Measurements from ENCODE around the gene SESN2.

SESN2 gene

GRCh38 chr1:28298438-28298837 lies 39.1 kb downstream of the SESN2 start:
- no peak overlapping the region for H2AFZ ChIP-seq (ENCODE audit: low read depth)
- H3K4me3 ChIP-seq (IDR thresholded peaks at IDR 0.05; ENCODE audit: insufficient read depth, low read depth, low read length) = no peak overlapping the region
- TF ChIP-seq, protein P1, sequence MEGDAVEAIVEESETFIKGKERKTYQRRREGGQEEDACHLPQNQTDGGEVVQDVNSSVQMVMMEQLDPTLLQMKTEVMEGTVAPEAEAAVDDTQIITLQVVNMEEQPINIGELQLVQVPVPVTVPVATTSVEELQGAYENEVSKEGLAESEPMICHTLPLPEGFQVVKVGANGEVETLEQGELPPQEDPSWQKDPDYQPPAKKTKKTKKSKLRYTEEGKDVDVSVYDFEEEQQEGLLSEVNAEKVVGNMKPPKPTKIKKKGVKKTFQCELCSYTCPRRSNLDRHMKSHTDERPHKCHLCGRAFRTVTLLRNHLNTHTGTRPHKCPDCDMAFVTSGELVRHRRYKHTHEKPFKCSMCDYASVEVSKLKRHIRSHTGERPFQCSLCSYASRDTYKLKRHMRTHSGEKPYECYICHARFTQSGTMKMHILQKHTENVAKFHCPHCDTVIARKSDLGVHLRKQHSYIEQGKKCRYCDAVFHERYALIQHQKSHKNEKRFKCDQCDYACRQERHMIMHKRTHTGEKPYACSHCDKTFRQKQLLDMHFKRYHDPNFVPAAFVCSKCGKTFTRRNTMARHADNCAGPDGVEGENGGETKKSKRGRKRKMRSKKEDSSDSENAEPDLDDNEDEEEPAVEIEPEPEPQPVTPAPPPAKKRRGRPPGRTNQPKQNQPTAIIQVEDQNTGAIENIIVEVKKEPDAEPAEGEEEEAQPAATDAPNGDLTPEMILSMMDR (conservative IDR thresholded peaks at IDR 0.05; ENCODE audit: low read depth, low read length) = no peak
- H3K79me2 ChIP-seq (ENCODE audit: insufficient read depth, low read depth) = no peaks in the 10 kb centered on the region
- no peak overlapping the region for H3K4me2 ChIP-seq
- no peak overlapping the region for H3K9ac ChIP-seq
- no peak overlapping the region for H3K27ac ChIP-seq
- no peaks in the 10 kb centered on the region for H3K36me3 ChIP-seq (ENCODE audit: insufficient read depth)
- no peaks in the 10 kb centered on the region for H4K20me1 ChIP-seq (ENCODE audit: insufficient read depth)
- H3K27me3 ChIP-seq (ENCODE audit: insufficient read depth, low read depth) = no peaks in the 10 kb centered on the region
- H3K4me1 ChIP-seq (ENCODE audit: low read depth, poor library complexity, severe bottlenecking) = no peaks in the 10 kb centered on the region

- Histone ChIP-seq H2AFZ (ENCODE audit: low read depth) (no peak overlapping the region), H3K36me3 (ENCODE audit: insufficient read depth) (no peaks in the 10 kb centered on the region), H3K9ac (no peak overlapping the region), H3K4me2 (no peak overlapping the region), H3K4me3 (IDR thresholded peaks at IDR 0.05; ENCODE audit: insufficient read depth, low read depth, low read length) (no peak overlapping the region), H3K79me2 (ENCODE audit: insufficient read depth, low read depth) (no peaks in the 10 kb centered on the region), H4K20me1 (ENCODE audit: insufficient read depth) (no peaks in the 10 kb centered on the region), H3K4me1 (ENCODE audit: low read depth, poor library complexity, severe bottlenecking) (no peaks in the 10 kb centered on the region), H3K27me3 (ENCODE audit: insufficient read depth, low read depth) (no peaks in the 10 kb centered on the region), H3K27ac (no peak overlapping the region)
- TF ChIP-seq, protein P1 (conservative IDR thresholded peaks at IDR 0.05; ENCODE audit: low read depth, low read length) = no peak
These were observed 42.3 kb downstream of the SESN2 start for GRCh38 chr1:28301368-28302174.

GRCh38 chr1:28302247-28302646 lies 42.9 kb downstream of the SESN2 start:
- Histone ChIP-seq H3K27me3 (ENCODE audit: insufficient read depth, low read depth) (no peaks in the 10 kb centered on the region), H3K4me2 (no peak overlapping the region), H3K9ac (no peak overlapping the region), H3K36me3 (ENCODE audit: insufficient read depth) (no peaks in the 10 kb centered on the region), H2AFZ (ENCODE audit: low read depth) (no peak overlapping the region), H3K4me3 (IDR thresholded peaks at IDR 0.05; ENCODE audit: insufficient read depth, low read depth, low read length) (no peak overlapping the region), H3K27ac (no peak overlapping the region), H3K79me2 (ENCODE audit: insufficient read depth, low read depth) (no peaks in the 10 kb centered on the region), H4K20me1 (ENCODE audit: insufficient read depth) (no peaks in the 10 kb centered on the region), H3K4me1 (ENCODE audit: low read depth, poor library complexity, severe bottlenecking) (no peaks in the 10 kb centered on the region)
- TF ChIP-seq, protein P1 (conservative IDR thresholded peaks at IDR 0.05; ENCODE audit: low read depth, low read length) = no peak

- Histone ChIP-seq H3K27ac (no peak overlapping the region), H3K4me3 (IDR thresholded peaks at IDR 0.05; ENCODE audit: insufficient read depth, low read depth, low read length) (no peak overlapping the region), H3K79me2 (ENCODE audit: insufficient read depth, low read depth) (no peaks in the 10 kb centered on the region), H3K4me1 (ENCODE audit: low read depth, poor library complexity, severe bottlenecking) (no peaks in the 10 kb centered on the region), H4K20me1 (ENCODE audit: insufficient read depth) (no peaks in the 10 kb centered on the region), H3K27me3 (ENCODE audit: insufficient read depth, low read depth) (no peaks in the 10 kb centered on the region), H3K9ac (no peak overlapping the region), H3K36me3 (ENCODE audit: insufficient read depth) (no peaks in the 10 kb centered on the region), H2AFZ (ENCODE audit: low read depth) (peak overlapping the region; percentile 14; the same call in 1 of the 2 replicates), H3K4me2 (no peak overlapping the region)
- TF ChIP-seq, protein P1 (conservative IDR thresholded peaks at IDR 0.05; ENCODE audit: low read depth, low read length) = no peak
These were observed 47.1 kb downstream of the SESN2 start for GRCh38 chr1:28306301-28306949.

All from KMS-11 (cell line).